GM13976 (cell line): ENCODE results near the gene ERN2.
A peak's percentile ranks its signal among the peaks of the same experiment; 100 is the strongest.

Experiments used
- DNase-seq: peaks from one replicate; pipeline ENCODE4 v3.0.0; 2012; ENCODE audit warnings: low spot score
- in situ Hi-C: fragments of 300-500 bp; cut with MboI; formaldehyde crosslinking; loops from one replicate; pipeline ENCODE4 v1.12.0; 2022; ENCODE audit warnings: low sequenced_read_pairs, mixed read lengths, inconsistent platforms; ENCODE audit not compliant: unreplicated experiment
- TF ChIP-seq, protein P1 (sequence below): IDR thresholded peaks from 2 replicates; pipeline ENCODE4 v1.5.1; 2012; ENCODE audit warnings: borderline replicate concordance, mild to moderate bottlenecking; ENCODE audit not compliant: insufficient read depth; ENCODE audit errors: extremely low read depth, missing control alignments, control extremely low read depth

The ERN2 gene

DNA sequence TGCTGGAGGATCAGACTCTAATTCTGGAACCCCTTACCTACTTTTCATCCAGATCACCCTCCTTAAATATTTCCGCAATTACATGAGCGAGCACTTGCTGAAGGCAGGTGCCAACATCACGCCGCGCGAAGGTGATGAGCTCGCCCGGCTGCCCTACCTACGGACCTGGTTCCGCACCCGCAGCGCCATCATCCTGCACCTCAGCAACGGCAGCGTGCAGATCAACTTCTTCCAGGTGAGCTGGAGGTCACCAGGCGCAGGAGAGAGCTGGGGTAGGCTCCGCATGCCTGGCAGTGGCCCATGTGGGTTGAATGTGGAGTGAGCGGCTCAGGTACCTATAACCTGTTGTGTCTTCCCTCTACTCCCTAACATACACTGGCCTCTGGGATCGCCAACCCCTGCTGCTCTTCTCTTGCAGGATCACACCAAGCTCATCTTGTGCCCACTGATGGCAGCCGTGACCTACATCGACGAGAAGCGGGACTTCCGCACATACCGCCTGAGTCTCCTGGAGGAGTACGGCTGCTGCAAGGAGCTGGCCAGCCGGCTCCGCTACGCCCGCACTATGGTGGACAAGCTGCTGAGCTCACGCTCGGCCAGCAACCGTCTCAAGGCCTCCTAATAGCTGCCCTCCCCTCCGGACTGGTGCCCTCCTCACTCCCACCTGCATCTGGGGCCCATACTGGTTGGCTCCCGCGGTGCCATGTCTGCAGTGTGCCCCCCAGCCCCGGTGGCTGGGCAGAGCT is 23.4 kb downstream of the ERN2 start:
- TF ChIP-seq, protein P1, sequence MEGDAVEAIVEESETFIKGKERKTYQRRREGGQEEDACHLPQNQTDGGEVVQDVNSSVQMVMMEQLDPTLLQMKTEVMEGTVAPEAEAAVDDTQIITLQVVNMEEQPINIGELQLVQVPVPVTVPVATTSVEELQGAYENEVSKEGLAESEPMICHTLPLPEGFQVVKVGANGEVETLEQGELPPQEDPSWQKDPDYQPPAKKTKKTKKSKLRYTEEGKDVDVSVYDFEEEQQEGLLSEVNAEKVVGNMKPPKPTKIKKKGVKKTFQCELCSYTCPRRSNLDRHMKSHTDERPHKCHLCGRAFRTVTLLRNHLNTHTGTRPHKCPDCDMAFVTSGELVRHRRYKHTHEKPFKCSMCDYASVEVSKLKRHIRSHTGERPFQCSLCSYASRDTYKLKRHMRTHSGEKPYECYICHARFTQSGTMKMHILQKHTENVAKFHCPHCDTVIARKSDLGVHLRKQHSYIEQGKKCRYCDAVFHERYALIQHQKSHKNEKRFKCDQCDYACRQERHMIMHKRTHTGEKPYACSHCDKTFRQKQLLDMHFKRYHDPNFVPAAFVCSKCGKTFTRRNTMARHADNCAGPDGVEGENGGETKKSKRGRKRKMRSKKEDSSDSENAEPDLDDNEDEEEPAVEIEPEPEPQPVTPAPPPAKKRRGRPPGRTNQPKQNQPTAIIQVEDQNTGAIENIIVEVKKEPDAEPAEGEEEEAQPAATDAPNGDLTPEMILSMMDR = no peak
- DNase-seq = no peak
- in situ Hi-C loops = no loop called here

DNA sequence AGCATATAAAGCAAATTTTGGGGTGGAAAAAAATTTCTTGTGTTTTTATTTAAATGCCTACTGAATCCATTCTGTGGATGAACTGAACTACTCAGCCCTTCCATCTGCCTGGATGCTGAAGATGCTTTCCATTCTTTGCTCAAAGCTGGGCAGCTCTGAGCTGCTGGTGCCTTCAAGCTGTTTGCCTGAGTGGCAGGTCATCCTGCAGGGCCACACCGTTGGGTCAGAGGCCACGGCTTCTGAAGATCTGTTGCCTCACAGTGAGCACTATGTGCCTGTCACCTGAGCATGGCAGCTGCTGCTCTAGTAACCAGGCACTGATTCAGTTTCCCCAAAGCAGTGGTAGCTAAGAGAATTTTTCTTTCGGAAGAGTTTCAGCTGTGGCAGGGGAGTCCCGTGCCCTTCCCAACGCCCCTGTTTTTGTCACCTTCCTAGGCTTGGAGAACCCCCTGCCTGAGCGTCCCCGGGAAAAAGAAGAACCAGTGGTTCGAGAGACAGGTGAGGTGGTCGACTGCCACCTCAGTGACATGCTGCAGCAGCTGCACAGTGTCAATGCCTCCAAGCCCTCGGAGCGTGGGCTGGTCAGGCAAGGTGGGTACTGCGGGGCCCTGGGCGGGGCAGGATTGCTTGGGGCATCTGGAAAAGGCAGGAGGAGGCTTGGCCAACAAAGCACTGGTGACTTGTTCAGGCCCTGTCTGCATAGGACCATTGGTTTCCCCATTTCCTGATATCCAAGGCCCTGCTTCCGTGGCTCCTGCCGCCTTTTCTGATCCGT is 25.8 kb downstream of the ERN2 start:
- in situ Hi-C loops = no loop called here
- DNase-seq = no peak
- TF ChIP-seq, protein P1 = no peak

DNA sequence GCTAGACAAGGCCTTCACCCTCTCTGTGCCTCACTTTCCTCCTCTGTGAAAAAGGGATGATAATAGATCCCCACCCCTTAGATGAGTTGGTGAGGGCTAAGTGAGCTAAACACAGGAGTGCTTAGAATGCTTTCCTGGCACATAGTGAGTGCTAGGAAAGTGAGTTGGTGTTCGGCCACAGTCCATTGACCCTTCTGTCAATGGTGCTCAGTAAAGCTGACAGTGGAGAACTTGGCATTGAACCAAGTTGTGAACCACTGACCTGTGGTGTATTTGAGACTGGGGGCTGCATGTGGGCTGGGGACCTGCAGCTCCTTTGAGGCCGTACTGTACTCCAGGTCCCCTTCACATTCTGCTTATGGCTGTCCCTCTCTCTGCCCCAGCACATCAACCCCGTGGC is 29.5 kb downstream of the ERN2 start:
- in situ Hi-C loops = no loop called here
- no peak for DNase-seq
- TF ChIP-seq, protein P1 = no peak

DNA sequence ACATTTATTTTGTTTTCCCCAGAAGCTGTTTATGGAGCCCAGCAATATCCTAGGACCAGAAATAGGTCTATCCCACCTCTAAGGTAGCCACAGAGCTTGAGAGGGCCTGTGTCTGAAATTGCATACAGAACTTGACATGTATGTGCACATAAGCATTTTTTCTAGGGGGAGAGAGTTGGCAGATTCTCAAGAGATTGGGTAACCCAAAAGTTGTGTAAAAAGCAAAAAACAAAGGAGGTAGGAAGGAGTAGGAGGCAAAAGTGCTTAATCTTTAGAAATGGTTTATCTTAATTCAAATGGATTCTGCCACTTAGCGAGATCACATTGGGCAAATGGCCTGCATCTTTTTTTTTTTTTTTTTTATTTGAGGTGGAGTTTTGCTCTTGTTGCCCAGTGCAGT is 30.8 kb downstream of the ERN2 start:
- in situ Hi-C loops = no loop called here
- TF ChIP-seq, protein P1 = no peak

DNA sequence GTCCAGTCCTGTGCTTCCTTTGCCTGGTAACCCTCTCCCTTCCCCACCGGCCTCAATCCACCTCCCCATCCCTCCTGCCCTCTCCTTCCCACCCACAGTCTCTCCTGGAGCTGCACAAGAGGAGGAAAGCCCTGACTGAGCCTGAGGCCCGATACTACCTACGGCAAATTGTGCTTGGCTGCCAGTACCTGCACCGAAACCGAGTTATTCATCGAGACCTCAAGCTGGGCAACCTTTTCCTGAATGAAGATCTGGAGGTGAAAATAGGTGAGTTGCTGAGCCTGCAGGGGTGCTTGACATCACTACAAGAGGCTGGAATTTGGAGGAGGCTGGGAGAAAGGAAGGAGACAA is 33.1 kb downstream of the ERN2 start:
- in situ Hi-C loops = no loop called here
- TF ChIP-seq, protein P1 = no peak
- no peak for DNase-seq

More for the DNA sequence above, 30.8 kb downstream of the ERN2 start:
- DNase-seq = no peak

DNA sequence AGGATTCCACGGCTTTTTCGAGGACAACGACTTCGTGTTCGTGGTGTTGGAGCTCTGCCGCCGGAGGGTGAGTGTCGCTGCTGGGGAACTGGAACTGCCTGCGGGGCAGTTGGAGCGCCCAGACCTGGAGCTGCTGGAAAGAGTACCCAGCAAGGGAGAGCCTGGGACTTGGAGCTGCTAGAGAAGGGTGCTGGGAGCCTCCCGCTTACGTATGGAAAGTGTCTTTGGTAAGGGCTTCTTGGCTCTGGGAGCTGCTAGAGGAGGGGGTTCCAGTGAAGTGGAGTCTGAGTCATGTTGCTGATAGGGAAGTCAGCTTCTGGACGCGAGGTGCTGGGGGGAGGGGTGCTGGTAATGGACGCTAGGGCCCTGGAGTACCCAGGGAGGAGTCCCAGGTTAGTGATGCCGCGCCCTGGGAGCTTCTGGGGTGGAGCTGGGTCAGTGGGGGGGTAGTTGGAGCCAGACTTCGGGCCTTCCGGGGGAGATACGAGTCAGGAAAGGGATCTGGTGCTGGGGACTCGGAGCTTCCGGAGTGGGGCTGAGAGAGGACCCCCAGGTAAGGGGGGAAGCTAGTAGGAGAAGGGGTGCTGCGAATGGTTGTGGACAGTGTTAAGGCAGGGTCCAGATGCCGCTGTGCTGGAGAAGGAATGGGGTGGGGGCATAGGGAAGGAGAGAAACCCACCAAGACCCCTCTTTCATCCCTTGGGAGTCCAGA is 33.6 kb downstream of the ERN2 start:
- DNase-seq = peak; percentile 62
- in situ Hi-C loops = no loop called here
- TF ChIP-seq, protein P1 = no peak
